NT2/D1 (cell line): ENCODE measurements around the gene DNAJB9.

Experiments used
- SUZ12 ChIP-seq: IDR thresholded peaks from 2 replicates; pipeline ENCODE4 v1.6.1; 2011; ENCODE audit not compliant: insufficient read length, insufficient read depth; ENCODE audit errors: extremely low read depth
- YY1 ChIP-seq: IDR thresholded peaks from 2 replicates; pipeline ENCODE4 v1.6.1; 2011; ENCODE audit not compliant: insufficient read length, insufficient read depth
- ZNF274 ChIP-seq: IDR thresholded peaks from 2 replicates; pipeline ENCODE4 v1.6.1; 2011; ENCODE audit warnings: mild to moderate bottlenecking, low read depth, low read length

- no peak for TF ChIP-seq ZNF274
- TF ChIP-seq SUZ12 = no peak
- no peak for TF ChIP-seq YY1
Observed at GRCh38 chr7:108590606-108591005, 20.9 kb downstream of the DNAJB9 start.
